Endodermal cell (in vitro differentiated cells): ENCODE measurements around the gene CTSA. TPM values are rescaled to one million over a fixed set of nuclear protein-coding genes. Genes with fewer than 3 reads are reported as not detected.

ENCODE experiments used
- DNase-seq: peaks from one replicate; pipeline ENCODE4 v3.0.0-alpha.2; 2017
- H3K27ac ChIP-seq: 2 replicates; pipeline ENCODE4 v1.5.1; 2013; ENCODE audit warnings: mild to moderate bottlenecking, low read depth, low read length, moderate library complexity
- H3K27me3 ChIP-seq: 2 replicates; pipeline ENCODE4 v1.6.1; 2013; ENCODE audit warnings: mild to moderate bottlenecking, low read length, moderate library complexity; ENCODE audit not compliant: insufficient read depth, control insufficient read depth, poor library complexity, severe bottlenecking
- H3K36me3 ChIP-seq: 2 replicates; pipeline ENCODE4 v1.7.0; 2013; ENCODE audit warnings: mild to moderate bottlenecking, low read length, moderate library complexity; ENCODE audit not compliant: control insufficient read depth, insufficient read depth
- H3K4me1 ChIP-seq: one replicate; pipeline ENCODE4 v1.7.0; 2013; ENCODE audit warnings: low read length; ENCODE audit not compliant: control insufficient read depth, insufficient read depth
- H3K4me3 ChIP-seq: 2 replicates; pipeline ENCODE4 v1.5.1; 2013; ENCODE audit warnings: mild to moderate bottlenecking, low read length, moderate library complexity
- H3K9ac ChIP-seq: 2 replicates; pipeline ENCODE4 v1.6.1; 2013; ENCODE audit warnings: mild to moderate bottlenecking, low read length, moderate library complexity; ENCODE audit not compliant: poor library complexity, severe bottlenecking; ENCODE audit errors: extremely low read depth
- H3K9me3 ChIP-seq: 2 replicates; pipeline ENCODE4 v1.6.1; 2013; ENCODE audit warnings: mild to moderate bottlenecking, low read length, moderate library complexity; ENCODE audit not compliant: control insufficient read depth
- H3K27ac Mint-ChIP-seq: 2 replicates; pipeline ENCODE4 v1.8.0; 2020; ENCODE audit warnings: mixed read lengths
- H3K27me3 Mint-ChIP-seq: 2 replicates; pipeline ENCODE4 v1.8.0; 2021; ENCODE audit warnings: mild to moderate bottlenecking, mixed read lengths; ENCODE audit not compliant: insufficient read depth
- H3K36me3 Mint-ChIP-seq: 2 replicates; pipeline ENCODE4 v1.8.0; 2020; ENCODE audit warnings: low read depth, mixed read lengths
- H3K4me1 Mint-ChIP-seq: 2 replicates; pipeline ENCODE4 v1.8.0; 2020; ENCODE audit warnings: mixed read lengths
- H3K4me3 Mint-ChIP-seq: 2 replicates; pipeline ENCODE4 v1.8.0; 2020; ENCODE audit warnings: mild to moderate bottlenecking, moderate library complexity, mixed read lengths
- H3K9me3 Mint-ChIP-seq: 2 replicates; pipeline ENCODE4 v1.8.0; 2020; ENCODE audit warnings: mild to moderate bottlenecking, mixed read lengths
- WGBS, 2 experiments: methylation state at CpG; one replicate each; pipeline versions ENCODE4 v1.1.5 to v1.1.7; 2013; ENCODE audit warnings: missing lambda C conversion rate in 2 of 2, mixed read lengths in 1 of 2; ENCODE audit not compliant: insufficient coverage in 1 of 2, insufficient read length in 1 of 2; 5-methylcytosine and 5-hydroxymethylcytosine counted together
- total RNA-seq, 2 donors: library from RNA; stranded (reverse); fragmentation: NEBNext Ultra II Directional in 1 of 2; extraction: Animal tissue kit (Norgen Biotek cat#: 25700) in 1 of 2; gene quantifications; 2 replicates in 1 of 2; 3 replicates in 1 of 2; pipeline ENCODE4 v1.2.1, GENCODE V29; 2021
- TF ChIP-seq, protein P1 (sequence below): fragments of 200-600 bp; sonication (generic); conservative IDR thresholded peaks from 2 replicates; pipeline ENCODE4 v1.5.0; 2021; ENCODE audit warnings: antibody characterized with exemption, mild to moderate bottlenecking

CTSA gene
- total RNA-seq, 2 donors from 2014 or later: 70.7 to 84.8 TPM

- Histone ChIP-seq H3K4me3 (no peak overlapping the region), H3K9ac (no peak overlapping the region), H3K9me3 (no peaks in the 10 kb centered on the region), H3K4me1 (no peaks in the 10 kb centered on the region), H3K27me3 (no peaks in the 10 kb centered on the region), H3K36me3 (peaks cover 52% of the 10 kb centered on the region), H3K27ac (no peak overlapping the region)
- peaks cover 4% of the 10 kb centered on the region for H3K4me1 Mint-ChIP-seq
- H3K9me3 Mint-ChIP-seq: no peaks in the 10 kb centered on the region
- no peak overlapping the region for H3K4me3 Mint-ChIP-seq
- no peak for DNase-seq
- H3K27me3 Mint-ChIP-seq: no peaks in the 10 kb centered on the region
- H3K27ac Mint-ChIP-seq: no peak overlapping the region
- TF ChIP-seq, protein P1, sequence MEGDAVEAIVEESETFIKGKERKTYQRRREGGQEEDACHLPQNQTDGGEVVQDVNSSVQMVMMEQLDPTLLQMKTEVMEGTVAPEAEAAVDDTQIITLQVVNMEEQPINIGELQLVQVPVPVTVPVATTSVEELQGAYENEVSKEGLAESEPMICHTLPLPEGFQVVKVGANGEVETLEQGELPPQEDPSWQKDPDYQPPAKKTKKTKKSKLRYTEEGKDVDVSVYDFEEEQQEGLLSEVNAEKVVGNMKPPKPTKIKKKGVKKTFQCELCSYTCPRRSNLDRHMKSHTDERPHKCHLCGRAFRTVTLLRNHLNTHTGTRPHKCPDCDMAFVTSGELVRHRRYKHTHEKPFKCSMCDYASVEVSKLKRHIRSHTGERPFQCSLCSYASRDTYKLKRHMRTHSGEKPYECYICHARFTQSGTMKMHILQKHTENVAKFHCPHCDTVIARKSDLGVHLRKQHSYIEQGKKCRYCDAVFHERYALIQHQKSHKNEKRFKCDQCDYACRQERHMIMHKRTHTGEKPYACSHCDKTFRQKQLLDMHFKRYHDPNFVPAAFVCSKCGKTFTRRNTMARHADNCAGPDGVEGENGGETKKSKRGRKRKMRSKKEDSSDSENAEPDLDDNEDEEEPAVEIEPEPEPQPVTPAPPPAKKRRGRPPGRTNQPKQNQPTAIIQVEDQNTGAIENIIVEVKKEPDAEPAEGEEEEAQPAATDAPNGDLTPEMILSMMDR: no peak
- WGBS, 2 experiments: 96 to 100% methylated on average over 3 to 12 of the region's 12 CpGs
- H3K36me3 Mint-ChIP-seq: peaks cover 40% of the 10 kb centered on the region
Observed at GRCh38 chr20:45894797-45895196, 3.7 kb downstream of the CTSA start.

- no peak for DNase-seq
- no peaks in the 10 kb centered on the region for H3K27me3 Mint-ChIP-seq
- H3K36me3 ChIP-seq: peaks cover 62% of the 10 kb centered on the region
- H3K4me1 ChIP-seq: no peaks in the 10 kb centered on the region
- H3K27me3 ChIP-seq: no peaks in the 10 kb centered on the region
- no peaks in the 10 kb centered on the region for H3K9me3 ChIP-seq
- H3K27ac Mint-ChIP-seq: no peak overlapping the region
- no peak overlapping the region for H3K9ac ChIP-seq
- no peak overlapping the region for H3K27ac ChIP-seq
- no peaks in the 10 kb centered on the region for H3K9me3 Mint-ChIP-seq
- peaks cover 40% of the 10 kb centered on the region for H3K36me3 Mint-ChIP-seq
- TF ChIP-seq, protein P1: no peak
- H3K4me3 ChIP-seq: no peak overlapping the region
- WGBS, 2 experiments: 93 to 95% methylated on average over 11 to 14 of the region's 14 CpGs
- H3K4me3 Mint-ChIP-seq: no peak overlapping the region
- H3K4me1 Mint-ChIP-seq: peaks cover 4% of the 10 kb centered on the region
Observed at GRCh38 chr20:45896641-45897161, 5.6 kb downstream of the CTSA start.

DNA sequence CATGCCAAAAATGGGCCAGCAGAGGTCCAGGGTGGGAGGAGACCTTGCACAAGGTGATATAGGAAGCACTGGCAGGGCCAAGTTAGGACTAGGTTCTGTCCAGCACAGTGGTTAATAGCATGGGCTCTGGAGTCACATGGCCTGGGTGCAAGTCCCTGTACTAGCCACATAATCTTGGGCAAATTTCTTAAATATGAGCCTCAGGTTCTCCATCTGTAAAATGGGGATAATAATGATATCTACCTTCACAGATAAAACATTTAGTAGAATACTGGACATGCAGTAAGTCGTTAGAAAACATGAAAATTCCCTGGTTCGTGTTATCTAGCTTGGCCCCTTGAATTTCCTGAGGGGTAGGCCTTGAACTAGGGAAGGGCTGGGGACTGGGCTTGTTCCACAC, 6.2 kb downstream of the CTSA start:
- no peaks in the 10 kb centered on the region for H3K9me3 ChIP-seq
- Mint-ChIP-seq H3K27ac (no peak overlapping the region), H3K4me3 (no peak overlapping the region), H3K9me3 (no peaks in the 10 kb centered on the region), H3K27me3 (no peaks in the 10 kb centered on the region), H3K4me1 (peaks cover under 1% of the 10 kb centered on the region), H3K36me3 (peaks cover 44% of the 10 kb centered on the region)
- no peak for DNase-seq
- WGBS, 2 experiments: 100% methylated on average over 2 of the region's 2 CpGs; no CpG with 5 or more reads in 1 of the 2 experiments
- no peaks in the 10 kb centered on the region for H3K27me3 ChIP-seq
- no peak overlapping the region for H3K27ac ChIP-seq
- H3K9ac ChIP-seq: no peak overlapping the region
- no peaks in the 10 kb centered on the region for H3K4me1 ChIP-seq
- H3K4me3 ChIP-seq: no peak overlapping the region
- TF ChIP-seq, protein P1: no peak
- peaks cover 66% of the 10 kb centered on the region for H3K36me3 ChIP-seq
